Suppressor macrophage treated with lipopolysaccharide for 1 hour (primary cell): Measurements from ENCODE around the gene CA10.

Source experiments
- DNase-seq, 3 donors: peaks; one replicate each; pipeline ENCODE4 v3.0.0-alpha.2; 2020 to 2022

The CA10 gene

GRCh38 chr17:51946311-51946710, 212.2 kb downstream of the CA10 start:
- DNase-seq: no peak

- no peak for DNase-seq
Observed at GRCh38 chr17:51941272-51941671, 217.2 kb downstream of the CA10 start.

GRCh38 chr17:51937264-51937663, 221.2 kb downstream of the CA10 start:
- DNase-seq: no peak

GRCh38 chr17:51935477-51935876, 223.0 kb downstream of the CA10 start:
- no peak for DNase-seq

- no peak for DNase-seq
Observed at GRCh38 chr17:51933647-51934046, 224.9 kb downstream of the CA10 start.

GRCh38 chr17:51926448-51926847, 232.1 kb downstream of the CA10 start:
- no peak for DNase-seq

- DNase-seq: no peak
Observed at GRCh38 chr17:51921500-51921899, 237.0 kb downstream of the CA10 start.

- no peak for DNase-seq
Observed at GRCh38 chr17:51914577-51914976, 243.9 kb downstream of the CA10 start.

GRCh38 chr17:51913491-51914205, 244.9 kb downstream of the CA10 start:
- DNase-seq: no peak

- DNase-seq: no peak
Observed at GRCh38 chr17:51912939-51913338, 245.6 kb downstream of the CA10 start.

- no peak for DNase-seq
Observed at GRCh38 chr17:51911237-51911636, 247.3 kb downstream of the CA10 start.

GRCh38 chr17:51909971-51910370, 248.5 kb downstream of the CA10 start:
- DNase-seq: no peak

GRCh38 chr17:51908841-51909537, 249.5 kb downstream of the CA10 start:
- no peak for DNase-seq

GRCh38 chr17:51907041-51907440, 251.5 kb downstream of the CA10 start:
- DNase-seq: no peak

- no peak for DNase-seq
Observed at GRCh38 chr17:51904379-51904778, 254.1 kb downstream of the CA10 start.

GRCh38 chr17:51901242-51901641, 257.3 kb downstream of the CA10 start:
- no peak for DNase-seq

GRCh38 chr17:51891936-51892335, 266.6 kb downstream of the CA10 start:
- DNase-seq: no peak

- DNase-seq: no peak
Observed at GRCh38 chr17:51890710-51891109, 267.8 kb downstream of the CA10 start.

GRCh38 chr17:51888816-51889215, 269.7 kb downstream of the CA10 start:
- DNase-seq: no peak

GRCh38 chr17:51876986-51877385, 281.5 kb downstream of the CA10 start:
- DNase-seq: no peak

GRCh38 chr17:51873302-51873701, 285.2 kb downstream of the CA10 start:
- DNase-seq: no peak

- DNase-seq: peak in 2 of 3 donors; percentile 32 to 38
Observed at GRCh38 chr17:51869387-51869786, 289.1 kb downstream of the CA10 start.

GRCh38 chr17:51860954-51861561, 297.5 kb downstream of the CA10 start:
- DNase-seq: peak; percentile 27 to 60 (median 44)

GRCh38 chr17:51857052-51857597, 301.4 kb downstream of the CA10 start:
- DNase-seq: no peak
